Measurements from ENCODE around the gene KRT77. TPM values are rescaled to one million over a fixed set of nuclear protein-coding genes. Genes with fewer than 3 reads are reported as not detected.

Gene KRT77
- total and polyA plus RNA-seq, 2 experiments from 2014 or later = not detected

- TF ChIP-seq ZNF462 (CRISPR knock-in tag; IDR thresholded peaks at IDR 0.05) = no peak
- TF ChIP-seq JUNB (IDR thresholded peaks at IDR 0.05; ENCODE audit: unreplicated experiment) = no peak
- TF ChIP-seq CTCF (conservative IDR thresholded peaks at IDR 0.05; ENCODE audit: low read depth in 2 of 2) = no peak
- TF ChIP-seq STAT1 (IDR thresholded peaks at IDR 0.05; ENCODE audit: unreplicated experiment) = no peak
- no peak for TF ChIP-seq ZNF114 (CRISPR knock-in tag; IDR thresholded peaks at IDR 0.05)
These were observed 28.0 kb downstream of the KRT77 start (continued) for GRCh38 chr12:52675301-52675701.

GRCh38 chr12:52674433-52674775 lies 28.9 kb downstream of the KRT77 start:
- Histone ChIP-seq H3K27me3 (ENCODE audit: insufficient read depth) (no peaks in the 10 kb centered on the region), H3K36me3 (ENCODE audit: insufficient read depth) (no peaks in the 10 kb centered on the region), H3K79me2 (replicated peaks; ENCODE audit: insufficient read depth) (no peaks in the 10 kb centered on the region), H3F3A (replicated peaks; ENCODE audit: low read depth) (no peaks in the 10 kb centered on the region), H2AFZ (no peak overlapping the region), H3K27ac (ENCODE audit: low read depth) (no peak overlapping the region), H3K4me3 (no peak overlapping the region), H3K9me2 (ENCODE audit: insufficient read depth) (peaks cover 3% of the 10 kb centered on the region; the same call in 1 of the 2 replicates), H3K4me1 (ENCODE audit: insufficient read depth) (no peaks in the 10 kb centered on the region), H3K4me2 (no peak overlapping the region), H4K20me1 (replicated peaks; ENCODE audit: insufficient read depth) (no peaks in the 10 kb centered on the region)
- no peaks in the 10 kb centered on the region for H3K36me3 Mint-ChIP-seq (ENCODE audit: low read depth)
- no peak overlapping the region for H3K27ac Mint-ChIP-seq
- no peak for DNase-seq (ENCODE audit: low spot score)
- H3K4me3 Mint-ChIP-seq = no peak overlapping the region
- TF ChIP-seq CTCF (conservative IDR thresholded peaks at IDR 0.05; ENCODE audit: low read depth in 2 of 2) = no peak
- H3K27me3 Mint-ChIP-seq (ENCODE audit: insufficient read depth, low read depth, poor library complexity) = no peaks in the 10 kb centered on the region
- no peaks in the 10 kb centered on the region for H3K9me3 Mint-ChIP-seq
- ATAC-seq = no peak
- no peaks in the 10 kb centered on the region for H3K4me1 Mint-ChIP-seq

All from GM23338 (cell line).